Smooth muscle cell (in vitro differentiated cells): ENCODE measurements around the gene ROR1. TPM values are rescaled to one million over a fixed set of nuclear protein-coding genes. Genes with fewer than 3 reads are reported as not detected.

Experiments used
- DNase-seq: peaks from one replicate; lab custom pipeline; 2025; ENCODE audit not compliant: unreplicated experiment; lab: John Stamatoyannopoulos, UW
- H2AFZ ChIP-seq: fragments of 200-600 bp; sonication (generic); 2 replicates; pipeline ENCODE4 v1.6.0; 2016; ENCODE audit warnings: antibody characterized with exemption, low read depth, mild to moderate bottlenecking
- H3F3A ChIP-seq: fragments of 200-600 bp; sonication (generic); 2 replicates; pipeline ENCODE4 v1.6.0; 2017; ENCODE audit warnings: antibody characterized with exemption, low read depth
- H3K27ac ChIP-seq: fragments of 200-600 bp; sonication (generic); 2 replicates; pipeline ENCODE4 v1.5.1; 2016; ENCODE audit warnings: low read depth, mild to moderate bottlenecking
- H3K27me3 ChIP-seq: fragments of 200-600 bp; sonication (generic); 2 replicates; pipeline ENCODE4 v1.6.1; 2016; ENCODE audit warnings: low read depth, mild to moderate bottlenecking
- H3K36me3 ChIP-seq: fragments of 200-600 bp; sonication (generic); 2 replicates; pipeline ENCODE4 v1.5.1; 2016; ENCODE audit warnings: low read depth
- H3K4me1 ChIP-seq: fragments of 200-600 bp; sonication (generic); 2 replicates; pipeline ENCODE4 v1.5.1; 2016; ENCODE audit warnings: low read depth
- H3K4me2 ChIP-seq: fragments of 200-600 bp; sonication (generic); 2 replicates; pipeline ENCODE4 v1.6.0; 2016; ENCODE audit warnings: mild to moderate bottlenecking
- H3K4me3 ChIP-seq: fragments of 200-600 bp; sonication (generic); 2 replicates; pipeline ENCODE4 v1.5.1; 2016; ENCODE audit warnings: mild to moderate bottlenecking
- H3K79me2 ChIP-seq: fragments of 200-600 bp; sonication (generic); 2 replicates; pipeline ENCODE4 v1.6.0; 2016; ENCODE audit warnings: low read depth, mild to moderate bottlenecking
- H3K9ac ChIP-seq: fragments of 200-600 bp; sonication (generic); 2 replicates; pipeline ENCODE4 v1.6.0; 2016; ENCODE audit warnings: low read depth
- H3K9me3 ChIP-seq: fragments of 200-600 bp; sonication (generic); replicated peaks from 2 replicates; pipeline ENCODE4 v1.5.1; 2016; ENCODE audit warnings: low read depth
- H4K20me1 ChIP-seq: fragments of 200-600 bp; sonication (generic); 2 replicates; pipeline ENCODE4 v1.6.0; 2016; ENCODE audit warnings: low read depth
- CTCF ChIP-seq: fragments of 200-600 bp; sonication (generic); IDR thresholded peaks from 2 replicates; pipeline ENCODE4 v1.5.1; 2017; ENCODE audit warnings: borderline replicate concordance, mild to moderate bottlenecking, antibody characterized with exemption; ENCODE audit not compliant: insufficient read depth, poor library complexity, severe bottlenecking
- WGBS: methylation state at CpG from one replicate; pipeline ENCODE4 v1.1.7; 2016; ENCODE audit warnings: low lambda C conversion rate; 5-methylcytosine and 5-hydroxymethylcytosine counted together
- polyA plus RNA-seq: library from polyadenylated mRNA; unstranded; fragments of >200 nt; fragmentation: Nextera tagmentation; extraction: Ambion mirVana; gene quantifications from 2 replicates; pipeline ENCODE4 v1.2.1, GENCODE V29; 2016
- total RNA-seq: library from RNA; depleted of rRNA; stranded (reverse); fragments of >200 nt; gene quantifications from 2 replicates; pipeline ENCODE4 v1.2.3, GENCODE V29; 2014

Gene ROR1
- total and polyA plus RNA-seq, 2 experiments from 2014 or later, result 3.3 to 7.2 TPM

- H3F3A ChIP-seq, result peaks cover 9% of the 10 kb centered on the region
- no peak overlapping the region for H3K9ac ChIP-seq
- WGBS, result 35% methylated on average over 2 of the region's 2 CpGs
- H3K4me3 ChIP-seq, result no peak overlapping the region
- DNase-seq, result no peak
- no peaks in the 10 kb centered on the region for H3K27me3 ChIP-seq
- no peaks in the 10 kb centered on the region for H4K20me1 ChIP-seq
- peaks cover 13% of the 10 kb centered on the region for H3K4me1 ChIP-seq
- no peaks in the 10 kb centered on the region for H3K79me2 ChIP-seq
- H3K27ac ChIP-seq, result no peak overlapping the region
- no peaks in the 10 kb centered on the region for H3K9me3 ChIP-seq
- TF ChIP-seq CTCF, result no peak
- H3K4me2 ChIP-seq, result peak overlapping the region; percentile 1
- no peak overlapping the region for H2AFZ ChIP-seq
- no peaks in the 10 kb centered on the region for H3K36me3 ChIP-seq
These were observed 213.3 kb downstream of the ROR1 start for GRCh38 chr1:63987014-63987627.

- peak overlapping the region; percentile 1 for H3K4me2 ChIP-seq
- H4K20me1 ChIP-seq, result no peaks in the 10 kb centered on the region
- no peaks in the 10 kb centered on the region for H3K79me2 ChIP-seq
- no peak overlapping the region for H2AFZ ChIP-seq
- 67% methylated on average over 3 of the region's 3 CpGs for WGBS
- no peak overlapping the region for H3K27ac ChIP-seq
- H3K9me3 ChIP-seq, result no peaks in the 10 kb centered on the region
- no peak overlapping the region for H3K9ac ChIP-seq
- H3K4me3 ChIP-seq, result no peak overlapping the region
- TF ChIP-seq CTCF, result no peak
- peaks cover 13% of the 10 kb centered on the region for H3K4me1 ChIP-seq
- H3K27me3 ChIP-seq, result no peaks in the 10 kb centered on the region
- no peak for DNase-seq
- H3K36me3 ChIP-seq, result no peaks in the 10 kb centered on the region
- peaks cover 5% of the 10 kb centered on the region for H3F3A ChIP-seq
These were observed 213.8 kb downstream of the ROR1 start for GRCh38 chr1:63987628-63988024.

GRCh38 chr1:63988941-63989340 is 215.1 kb downstream of the ROR1 start:
- H3K4me3 ChIP-seq, result no peak overlapping the region
- H2AFZ ChIP-seq, result no peak overlapping the region
- no peaks in the 10 kb centered on the region for H4K20me1 ChIP-seq
- peaks cover 9% of the 10 kb centered on the region for H3K4me1 ChIP-seq
- 67% methylated on average over 2 of the region's 2 CpGs for WGBS
- H3K27me3 ChIP-seq, result no peaks in the 10 kb centered on the region
- TF ChIP-seq CTCF, result no peak
- H3K27ac ChIP-seq, result no peak overlapping the region
- H3K9ac ChIP-seq, result no peak overlapping the region
- no peak for DNase-seq
- peaks cover under 1% of the 10 kb centered on the region for H3F3A ChIP-seq
- no peaks in the 10 kb centered on the region for H3K36me3 ChIP-seq
- no peaks in the 10 kb centered on the region for H3K9me3 ChIP-seq
- no peaks in the 10 kb centered on the region for H3K79me2 ChIP-seq
- no peak overlapping the region for H3K4me2 ChIP-seq

- H3K4me1 ChIP-seq, result no peaks in the 10 kb centered on the region
These were observed 217.9 kb downstream of the ROR1 start for GRCh38 chr1:63991685-63992084.

More at GRCh38 chr1:63991685-63992084, 217.9 kb downstream of the ROR1 start:
- no peak for DNase-seq
- Histone ChIP-seq H3K9me3 (no peaks in the 10 kb centered on the region), H4K20me1 (no peaks in the 10 kb centered on the region), H3K9ac (no peak overlapping the region), H3K79me2 (no peaks in the 10 kb centered on the region), H2AFZ (no peak overlapping the region), H3K27me3 (no peaks in the 10 kb centered on the region), H3K36me3 (no peaks in the 10 kb centered on the region), H3K27ac (no peak overlapping the region), H3K4me3 (no peak overlapping the region), H3K4me2 (no peak overlapping the region), H3F3A (no peaks in the 10 kb centered on the region)
- TF ChIP-seq CTCF, result no peak
- 49% methylated on average over 2 of the region's 2 CpGs for WGBS
